Heart left ventricle (tissue), 16 donors: Measurements from ENCODE around the gene MOSPD3. TPM values are rescaled to one million over a fixed set of nuclear protein-coding genes. Genes with fewer than 3 reads are reported as not detected.

Experiments used
- ATAC-seq, 4 donors: fragments of 200-7000 bp; cut with Tn5 transposase; one replicate each; pipeline ENCODE4 v1.9.1; 2020 to 2022; ENCODE audit warnings: moderate library complexity in 4 of 4, mild to moderate bottlenecking in 3 of 4, moderate number of reproducible peaks in 1 of 4
- DNase-seq, 5 donors: peaks; one replicate each; pipeline ENCODE4 v3.0.0-alpha.2; 2020
- H3K27ac ChIP-seq, 12 donors: fragments of 200-600 bp; sonication (generic) in 4 of 12; one replicate each; pipeline versions ENCODE4 v1.5.0 to v1.8.0; 2016 to 2022; ENCODE audit warnings: mild to moderate bottlenecking in 2 of 12
- H3K27me3 ChIP-seq, 9 donors: fragments of 200-600 bp; sonication (generic) in 2 of 9; one replicate each; pipeline versions ENCODE4 v1.5.1 to v1.8.0; 2016 to 2022; ENCODE audit warnings: mild to moderate bottlenecking in 3 of 9
- H3K36me3 ChIP-seq, 9 donors: fragments of 200-600 bp; sonication (generic) in 2 of 9; one replicate each; pipeline versions ENCODE4 v1.5.0 to v1.8.0; 2018 to 2022; ENCODE audit warnings: mild to moderate bottlenecking in 2 of 9
- H3K4me1 ChIP-seq, 12 donors: fragments of 200-600 bp; sonication (generic) in 4 of 12; one replicate each; pipeline versions ENCODE4 v1.5.0 to v1.8.0; 2016 to 2022; ENCODE audit warnings: mild to moderate bottlenecking in 3 of 12
- H3K4me3 ChIP-seq, 12 donors: fragments of 200-600 bp; sonication (generic) in 4 of 12; one replicate each; pipeline versions ENCODE4 v1.5.0 to v1.8.0; 2017 to 2022; ENCODE audit warnings: mild to moderate bottlenecking in 9 of 12, moderate library complexity in 4 of 12
- H3K9me3 ChIP-seq, 12 donors: fragments of 200-600 bp; sonication (generic) in 4 of 12; one replicate each; pipeline versions ENCODE4 v1.5.0 to v1.8.0; 2016 to 2022; ENCODE audit warnings: mild to moderate bottlenecking in 1 of 12
- POLR2A ChIP-seq, 2 donors: fragments of 450-650 bp; IDR thresholded peaks; one replicate each; pipeline ENCODE4 v1.6.1; 2017; ENCODE audit warnings: antibody characterized with exemption in 2 of 2, mild to moderate bottlenecking in 2 of 2, moderate library complexity in 2 of 2
- WGBS, 4 donors: extraction: QIAGEN DNeasy Blood & Tissue Kit in 2 of 4; methylation state at CpG; one replicate each; pipeline versions ENCODE4 v1.1.5 to v1.1.7; 2013 to 2018; 5-methylcytosine and 5-hydroxymethylcytosine counted together
- intact Hi-C, 10 donors: fragments of 100-400 bp; cut with DNase I; formaldehyde crosslinking; loops; one replicate each; pipeline versions ENCODE4 v1.11.1 to v1.14.2; 2022
- polyA plus RNA-seq, 2 donors: library from polyadenylated mRNA; stranded (reverse); fragments of 200-250 nt; gene quantifications; one replicate each; pipeline ENCODE4 v1.2.3, GENCODE V29; 2013
- total RNA-seq, 9 donors: library from RNA; depleted of rRNA in 2 of 9; stranded (reverse); fragments of >200 nt in 2 of 9; fragmentation: NEBNext Ultra II Directional in 3 of 9; extraction: Animal tissue kit (Norgen Biotek cat#: 25700) in 3 of 9; gene quantifications; one replicate each; pipeline versions ENCODE4 v1.1.0 to v1.2.4, GENCODE V29; 2016 to 2023
- TF ChIP-seq, protein P1 (sequence below), 12 donors: fragments of 200-600 bp; sonication (generic) in 4 of 12; IDR thresholded peaks; one replicate each; pipeline versions ENCODE4 v1.5.0 to v1.8.0; 2018 to 2022; ENCODE audit warnings: antibody characterized with exemption in 12 of 12, mild to moderate bottlenecking in 5 of 12
- donor health status: ischemic (EF 13 %, LVEDD 7.1; RV severe dilation, severe dysfunction).
- donor health status: healthy with polysubstance abuse.
- donor health status: DM: no; HTN: yes; CAD: no.
- donor health status: DM: no; HTN: no; CAD: no.
- donor health status: ischemic (EF 25% LVEDD 6.9; RV normal size, moderate dysfunction).
- donor health status: ischemic (EF 25% LVEDD 5.7; RV mildly dilated, moderate dysfunction).
- donor health status: healthy.
- donor health status: DM: yes; HTN: yes; CAD: no.
- donor health status: ischemic (EF 35%, LVEDD 5.7; RV mildly dilated, moderate dysfunction).
- donor health status: nonischemic (EF 11% LVEDD 7.7; RV severe dilation, severe dysfunction).
- donor health status: DM: yes; HTN: yes; CAD: no.
- donor health status: PGD.
- donor health status: ischemic (EF 29% LVEDD 5.4; RV normal size, mild dysfunction).
- donor health status: nonischemic (EF 23%, LVEDD 6.1; RV moderate dilation, normal function).

The MOSPD3 gene
- total and polyA plus RNA-seq, 11 donors = 6.7 to 13.8 (median 10.4) TPM

DNA sequence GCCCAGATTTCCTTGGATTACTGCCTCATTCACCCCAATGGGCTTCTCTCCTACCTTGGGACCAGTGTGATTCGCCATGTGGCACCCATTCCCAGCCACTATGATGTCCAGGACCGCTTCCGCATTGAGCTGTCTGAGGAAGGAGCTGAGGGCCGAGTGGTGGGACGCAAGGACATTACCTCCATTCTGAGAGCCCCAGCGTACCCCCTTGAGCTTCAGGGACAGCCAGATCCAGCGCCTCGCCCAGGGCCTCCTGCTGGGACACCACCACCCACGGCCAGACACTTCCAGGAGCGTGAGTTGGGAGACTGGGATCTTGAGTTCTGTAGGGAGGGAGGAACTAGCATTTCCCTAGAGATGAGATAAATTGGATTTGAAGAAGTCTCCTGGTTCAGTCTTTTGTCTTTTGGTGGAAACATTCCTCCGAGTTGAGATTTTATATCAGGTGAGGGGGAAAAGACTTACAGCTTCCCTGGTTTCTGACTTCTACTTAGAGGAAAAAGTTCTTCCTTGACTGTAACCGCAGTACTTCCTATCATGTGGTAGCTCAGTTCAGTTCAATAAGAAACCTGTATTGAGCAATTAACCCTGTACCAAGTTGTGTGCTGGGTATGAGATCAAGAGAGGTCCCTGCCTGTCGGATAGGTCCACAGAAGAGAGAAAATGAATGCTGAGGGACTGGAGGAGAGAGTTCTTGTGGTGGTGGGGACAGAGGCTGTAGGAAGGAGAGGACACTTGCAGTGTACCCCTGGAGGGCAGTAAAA, 1.3 kb downstream of the MOSPD3 start:
- Histone ChIP-seq H3K9me3 (no peaks in the 10 kb centered on the region), H3K27ac (no peak overlapping the region), H3K27me3 (no peaks in the 10 kb centered on the region), H3K36me3 (peaks cover 0 to 14% (median 0%) of the 10 kb centered on the region in 9 donors), H3K4me3 (peak overlapping the region in 7 of 12 donors; percentile 69 to 90 (median 77)), H3K4me1 (peaks cover 0 to 24% (median 12%) of the 10 kb centered on the region in 12 donors)
- no peak for TF ChIP-seq POLR2A (IDR thresholded peaks at IDR 0.05)
- TF ChIP-seq, protein P1, sequence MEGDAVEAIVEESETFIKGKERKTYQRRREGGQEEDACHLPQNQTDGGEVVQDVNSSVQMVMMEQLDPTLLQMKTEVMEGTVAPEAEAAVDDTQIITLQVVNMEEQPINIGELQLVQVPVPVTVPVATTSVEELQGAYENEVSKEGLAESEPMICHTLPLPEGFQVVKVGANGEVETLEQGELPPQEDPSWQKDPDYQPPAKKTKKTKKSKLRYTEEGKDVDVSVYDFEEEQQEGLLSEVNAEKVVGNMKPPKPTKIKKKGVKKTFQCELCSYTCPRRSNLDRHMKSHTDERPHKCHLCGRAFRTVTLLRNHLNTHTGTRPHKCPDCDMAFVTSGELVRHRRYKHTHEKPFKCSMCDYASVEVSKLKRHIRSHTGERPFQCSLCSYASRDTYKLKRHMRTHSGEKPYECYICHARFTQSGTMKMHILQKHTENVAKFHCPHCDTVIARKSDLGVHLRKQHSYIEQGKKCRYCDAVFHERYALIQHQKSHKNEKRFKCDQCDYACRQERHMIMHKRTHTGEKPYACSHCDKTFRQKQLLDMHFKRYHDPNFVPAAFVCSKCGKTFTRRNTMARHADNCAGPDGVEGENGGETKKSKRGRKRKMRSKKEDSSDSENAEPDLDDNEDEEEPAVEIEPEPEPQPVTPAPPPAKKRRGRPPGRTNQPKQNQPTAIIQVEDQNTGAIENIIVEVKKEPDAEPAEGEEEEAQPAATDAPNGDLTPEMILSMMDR (IDR thresholded peaks at IDR 0.05) = no peak
- ATAC-seq (no peak), DNase-seq (no peak)
- intact Hi-C loops = loop anchor here in 7 of 10 donors (1.0 to 10.0 kb wide), 6 partner anchors 27 to 79 kb away; partner anchors contain the start of genes GIGYF1 (in 3 of the 7), GNB2 (in 2 of the 7), AGFG2 (in 1 of the 7) and FBXO24 (in 1 of the 7)
- WGBS, 4 donors = 88 to 93% (median 91%) methylated on average over 13 of the region's 13 CpGs

DNA sequence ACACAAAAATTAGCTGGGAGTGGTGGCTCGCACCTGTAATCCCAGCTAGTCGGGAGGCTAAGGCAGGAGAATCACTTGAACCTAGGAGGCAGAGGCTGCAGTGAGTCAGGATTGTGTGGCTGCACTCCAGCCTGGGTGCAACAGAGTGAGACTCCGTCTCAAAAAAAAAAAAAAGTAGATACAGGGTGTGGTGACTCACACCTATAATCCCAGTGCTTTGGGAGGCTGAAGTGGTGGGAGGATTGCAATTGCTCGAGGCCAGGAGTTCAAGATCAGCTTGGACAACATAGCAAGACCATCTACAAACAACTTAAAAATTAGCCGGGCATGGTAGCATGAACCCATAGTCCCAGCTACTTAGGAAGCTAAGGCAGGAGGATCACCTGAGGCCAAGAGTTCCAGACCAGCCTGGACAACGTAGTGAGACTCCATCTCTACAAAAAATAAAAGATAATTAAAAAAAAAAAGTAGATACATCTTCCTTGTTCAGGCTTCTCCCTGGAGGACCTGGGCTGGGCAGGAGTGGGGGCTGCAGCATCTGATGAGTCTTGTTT, 2.0 kb downstream of the MOSPD3 start:
- no peak overlapping the region for H3K4me3 ChIP-seq
- ATAC-seq = no peak
- no peak for DNase-seq
- peaks cover 0 to 14% (median 0%) of the 10 kb centered on the region in 9 donors for H3K36me3 ChIP-seq
- 79 to 95% (median 90%) methylated on average over 6 of the region's 6 CpGs for WGBS, 4 donors
- H3K4me1 ChIP-seq = peaks cover 0 to 24% (median 12%) of the 10 kb centered on the region in 12 donors
- H3K27me3 ChIP-seq = no peaks in the 10 kb centered on the region
- TF ChIP-seq POLR2A (IDR thresholded peaks at IDR 0.05) = no peak
- TF ChIP-seq, protein P1 (IDR thresholded peaks at IDR 0.05) = no peak
- intact Hi-C loops = loop anchor here in 4 of 10 donors (5.0 to 10.0 kb wide), 3 partner anchors 58 to 78 kb away; partner anchors contain the start of genes GIGYF1 (in 3 of the 4) and GNB2 (in 2 of the 4)
- H3K9me3 ChIP-seq = no peaks in the 10 kb centered on the region
- no peak overlapping the region for H3K27ac ChIP-seq

DNA sequence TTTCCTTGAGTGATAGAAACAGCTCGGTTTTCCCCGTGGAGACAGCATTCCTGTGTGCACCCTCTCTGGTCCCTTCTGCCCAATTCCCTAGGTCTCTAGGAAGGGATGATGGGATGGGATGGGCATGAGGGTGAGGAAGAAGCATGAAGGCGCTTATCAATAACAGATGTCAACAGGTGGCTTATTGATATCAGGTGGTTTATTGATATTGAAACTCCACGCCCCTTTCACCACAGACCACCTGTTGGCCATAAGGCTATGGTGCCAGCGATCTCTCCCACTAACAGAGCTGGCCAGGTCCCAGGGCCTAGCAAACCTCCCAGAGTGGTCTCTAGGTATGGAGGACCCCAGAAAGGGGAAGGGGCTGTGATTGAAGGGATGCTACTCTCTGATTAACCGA, 7.9 kb downstream of the MOSPD3 start:
- Histone ChIP-seq H3K9me3 (no peaks in the 10 kb centered on the region), H3K4me1 (no peaks in the 10 kb centered on the region), H3K27me3 (no peaks in the 10 kb centered on the region), H3K36me3 (peaks cover 0 to 6% (median 0%) of the 10 kb centered on the region in 9 donors), H3K4me3 (no peak overlapping the region), H3K27ac (no peak overlapping the region)
- DNase-seq (no peak), ATAC-seq (no peak)
- TF ChIP-seq POLR2A (IDR thresholded peaks at IDR 0.05) = no peak
- TF ChIP-seq, protein P1 (IDR thresholded peaks at IDR 0.05) = no peak
- intact Hi-C loops = loop anchor here in 1 of 10 donors (5.0 kb wide), 1 partner anchor 67 kb away; no protein-coding TSS in a partner anchor
- WGBS, 4 donors = 92 to 100% (median 94%) methylated on average over 6 of the region's 6 CpGs

DNA sequence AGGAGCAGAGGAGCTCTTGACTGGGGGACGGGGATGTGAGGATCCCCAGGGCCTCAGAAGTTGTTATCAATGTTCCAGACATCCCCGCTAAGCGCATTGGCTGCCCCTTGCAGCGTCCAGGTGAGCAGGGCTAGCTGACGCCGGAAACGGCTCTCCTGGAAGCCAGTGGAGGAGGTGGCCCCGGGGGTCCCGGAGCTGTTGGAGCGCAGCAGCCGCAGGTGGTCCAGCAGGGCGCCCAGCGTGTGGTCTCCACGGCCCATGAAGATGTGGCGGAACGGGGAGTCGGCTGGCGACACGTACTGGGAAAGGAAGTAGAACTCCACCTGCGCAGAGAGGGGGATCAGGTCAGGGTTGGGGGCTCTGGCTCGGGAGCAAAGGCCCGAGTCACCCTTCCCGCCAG, 8.5 kb downstream of the MOSPD3 start:
- H3K4me3 ChIP-seq = no peak overlapping the region
- H3K27me3 ChIP-seq = no peaks in the 10 kb centered on the region
- WGBS, 4 donors = 93 to 95% (median 95%) methylated on average over 23 of the region's 23 CpGs
- peaks cover 0 to 6% (median 0%) of the 10 kb centered on the region in 9 donors for H3K36me3 ChIP-seq
- no peaks in the 10 kb centered on the region for H3K4me1 ChIP-seq
- ATAC-seq = no peak
- H3K27ac ChIP-seq = no peak overlapping the region
- no peaks in the 10 kb centered on the region for H3K9me3 ChIP-seq
- DNase-seq = no peak
- intact Hi-C loops = loop anchor here in 1 of 10 donors (5.0 kb wide), 1 partner anchor 66 kb away; no protein-coding TSS in a partner anchor
- TF ChIP-seq POLR2A (IDR thresholded peaks at IDR 0.05) = no peak
- TF ChIP-seq, protein P1 (IDR thresholded peaks at IDR 0.05) = no peak
